Nephron (organoid): ENCODE data around the gene LAMB2.

ENCODE experiments used
- H3K27ac Mint-ChIP-seq, 3 experiments: 2 replicates each; pipeline ENCODE4 v1.8.0; 2020; ENCODE audit warnings: mixed read lengths in 3 of 3, mild to moderate bottlenecking in 2 of 3, moderate library complexity in 1 of 3
- H3K27me3 Mint-ChIP-seq: 2 replicates; pipeline ENCODE4 v1.8.0; 2021; ENCODE audit warnings: low read depth, mild to moderate bottlenecking, moderate library complexity, mixed read lengths
- H3K36me3 Mint-ChIP-seq: 2 replicates; pipeline ENCODE4 v1.8.0; 2020; ENCODE audit warnings: low read depth, mixed read lengths
- H3K4me1 Mint-ChIP-seq: 2 replicates; pipeline ENCODE4 v1.8.0; 2020; ENCODE audit warnings: mixed read lengths
- H3K4me3 Mint-ChIP-seq, 3 experiments: 2 replicates each; pipeline ENCODE4 v1.8.0; 2020; ENCODE audit warnings: mild to moderate bottlenecking in 3 of 3, mixed read lengths in 3 of 3, moderate library complexity in 2 of 3
- H3K9me3 Mint-ChIP-seq: 2 replicates; pipeline ENCODE4 v1.8.0; 2020; ENCODE audit warnings: mixed read lengths
- TF ChIP-seq, protein P1 (sequence below), 3 experiments: fragments of 200-600 bp; sonication (generic); IDR thresholded peaks; one replicate each; pipeline ENCODE4 v1.5.0; 2021; ENCODE audit warnings: antibody characterized with exemption in 3 of 3; ENCODE audit not compliant: unreplicated experiment in 3 of 3

LAMB2 gene

GRCh38 chr3:49076116-49076515 is 56.7 kb downstream of the LAMB2 start:
- TF ChIP-seq, protein P1, sequence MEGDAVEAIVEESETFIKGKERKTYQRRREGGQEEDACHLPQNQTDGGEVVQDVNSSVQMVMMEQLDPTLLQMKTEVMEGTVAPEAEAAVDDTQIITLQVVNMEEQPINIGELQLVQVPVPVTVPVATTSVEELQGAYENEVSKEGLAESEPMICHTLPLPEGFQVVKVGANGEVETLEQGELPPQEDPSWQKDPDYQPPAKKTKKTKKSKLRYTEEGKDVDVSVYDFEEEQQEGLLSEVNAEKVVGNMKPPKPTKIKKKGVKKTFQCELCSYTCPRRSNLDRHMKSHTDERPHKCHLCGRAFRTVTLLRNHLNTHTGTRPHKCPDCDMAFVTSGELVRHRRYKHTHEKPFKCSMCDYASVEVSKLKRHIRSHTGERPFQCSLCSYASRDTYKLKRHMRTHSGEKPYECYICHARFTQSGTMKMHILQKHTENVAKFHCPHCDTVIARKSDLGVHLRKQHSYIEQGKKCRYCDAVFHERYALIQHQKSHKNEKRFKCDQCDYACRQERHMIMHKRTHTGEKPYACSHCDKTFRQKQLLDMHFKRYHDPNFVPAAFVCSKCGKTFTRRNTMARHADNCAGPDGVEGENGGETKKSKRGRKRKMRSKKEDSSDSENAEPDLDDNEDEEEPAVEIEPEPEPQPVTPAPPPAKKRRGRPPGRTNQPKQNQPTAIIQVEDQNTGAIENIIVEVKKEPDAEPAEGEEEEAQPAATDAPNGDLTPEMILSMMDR (IDR thresholded peaks at IDR 0.05; ENCODE audit: unreplicated experiment in 3 of 3), result no peak
- Mint-ChIP-seq H3K9me3 (no peaks in the 10 kb centered on the region), H3K36me3 (peaks cover 47% of the 10 kb centered on the region), H3K27ac (no peak overlapping the region), H3K4me1 (no peaks in the 10 kb centered on the region), H3K27me3 (no peaks in the 10 kb centered on the region), H3K4me3 (no peak overlapping the region)
